ENCODE data around the gene COL11A1. TPM values are rescaled to one million over a fixed set of nuclear protein-coding genes. Genes with fewer than 3 reads are reported as not detected.

The COL11A1 gene
- total RNA-seq, 1 experiment from 2014 or later = 0.05 TPM

DNA sequence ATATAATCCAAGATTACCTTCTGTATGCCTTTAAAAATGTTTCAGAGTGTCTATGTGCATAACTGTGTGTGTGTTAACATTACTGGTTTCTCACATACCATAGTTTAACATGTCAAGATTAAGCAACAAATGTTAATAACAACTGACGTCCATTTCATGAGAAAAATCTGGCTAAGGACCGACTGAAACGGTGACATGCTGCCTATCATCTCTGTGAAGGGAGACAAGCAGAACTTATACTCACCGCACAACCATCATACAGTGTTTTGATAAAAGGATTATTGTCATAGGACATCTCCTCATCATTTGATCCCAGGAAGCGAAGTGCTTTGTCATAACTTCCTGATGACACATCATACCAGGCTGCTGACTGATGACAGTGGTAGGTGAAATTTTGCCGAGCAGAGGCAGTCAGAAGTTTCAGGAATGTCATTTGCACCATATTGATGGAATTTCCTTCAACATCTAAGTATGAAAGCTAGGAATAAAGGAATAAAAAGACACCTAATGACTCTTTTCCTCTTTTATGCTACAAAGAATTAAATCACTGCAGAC, 228.8 kb downstream of the COL11A1 start:
- no peaks in the 10 kb centered on the region for H3K79me2 ChIP-seq (ENCODE audit: insufficient read depth, low read length)
- H3K4me1 ChIP-seq (ENCODE audit: control insufficient read depth in 1 of 2, insufficient read depth in 2 of 2, low read length in 2 of 2) = peaks cover 5 to 15% of the 10 kb centered on the region in 2 experiments; a peak in 2 of 4 replicates
- ChIA-PET CTCF (no interaction called here), RAD21 (ENCODE audit: low non-redundant PET in 1 of 2, low total read pairs in 2 of 2, uncharacterized antibody in 2 of 2, unreplicated experiment in 2 of 2) (no interaction called here), POLR2A (no interaction called here)
- TF ChIP-seq, protein P1, sequence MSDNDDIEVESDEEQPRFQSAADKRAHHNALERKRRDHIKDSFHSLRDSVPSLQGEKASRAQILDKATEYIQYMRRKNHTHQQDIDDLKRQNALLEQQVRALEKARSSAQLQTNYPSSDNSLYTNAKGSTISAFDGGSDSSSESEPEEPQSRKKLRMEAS (IDR thresholded peaks at IDR 0.05) = no peak
- TF ChIP-seq RAD21 (IDR thresholded peaks at IDR 0.05; ENCODE audit: low read depth) (no peak), TCF7L2 (IDR thresholded peaks at IDR 0.05; ENCODE audit: borderline replicate concordance, extremely low read depth, insufficient read depth, insufficient read length) (peak; percentile 73), EZH2phosphoT487 (IDR thresholded peaks at IDR 0.05; ENCODE audit: borderline replicate concordance) (no peak), FOSL1 (IDR thresholded peaks at IDR 0.05; ENCODE audit: low read depth) (peak; percentile 66), SIN3A (IDR thresholded peaks at IDR 0.05; ENCODE audit: low read depth) (peak; percentile 42), CBX3 (IDR thresholded peaks at IDR 0.05; ENCODE audit: low read depth) (no peak), JUND (IDR thresholded peaks at IDR 0.05) (peak; percentile 71), SRF (IDR thresholded peaks at IDR 0.05; ENCODE audit: low read depth) (peak; percentile 35; the same call in 1 of the 2 replicates), SP1 (IDR thresholded peaks at IDR 0.05; ENCODE audit: low read depth) (peak; percentile 68), EGR1 (IDR thresholded peaks at IDR 0.05; ENCODE audit: low read depth) (peak; percentile 22; the same call in 1 of the 2 replicates), CEBPB (IDR thresholded peaks at IDR 0.05; ENCODE audit: low read depth) (peak; percentile 54)
- TF ChIP-seq, protein P2, sequence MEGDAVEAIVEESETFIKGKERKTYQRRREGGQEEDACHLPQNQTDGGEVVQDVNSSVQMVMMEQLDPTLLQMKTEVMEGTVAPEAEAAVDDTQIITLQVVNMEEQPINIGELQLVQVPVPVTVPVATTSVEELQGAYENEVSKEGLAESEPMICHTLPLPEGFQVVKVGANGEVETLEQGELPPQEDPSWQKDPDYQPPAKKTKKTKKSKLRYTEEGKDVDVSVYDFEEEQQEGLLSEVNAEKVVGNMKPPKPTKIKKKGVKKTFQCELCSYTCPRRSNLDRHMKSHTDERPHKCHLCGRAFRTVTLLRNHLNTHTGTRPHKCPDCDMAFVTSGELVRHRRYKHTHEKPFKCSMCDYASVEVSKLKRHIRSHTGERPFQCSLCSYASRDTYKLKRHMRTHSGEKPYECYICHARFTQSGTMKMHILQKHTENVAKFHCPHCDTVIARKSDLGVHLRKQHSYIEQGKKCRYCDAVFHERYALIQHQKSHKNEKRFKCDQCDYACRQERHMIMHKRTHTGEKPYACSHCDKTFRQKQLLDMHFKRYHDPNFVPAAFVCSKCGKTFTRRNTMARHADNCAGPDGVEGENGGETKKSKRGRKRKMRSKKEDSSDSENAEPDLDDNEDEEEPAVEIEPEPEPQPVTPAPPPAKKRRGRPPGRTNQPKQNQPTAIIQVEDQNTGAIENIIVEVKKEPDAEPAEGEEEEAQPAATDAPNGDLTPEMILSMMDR (IDR thresholded peaks at IDR 0.05 in 2 of 3, conservative IDR thresholded peaks at IDR 0.05 in 1 of 3; ENCODE audit: borderline replicate concordance in 1 of 3, insufficient read depth in 1 of 3, low read depth in 2 of 3, low read length in 2 of 3) = no peak
- TF ChIP-seq, protein P3, sequence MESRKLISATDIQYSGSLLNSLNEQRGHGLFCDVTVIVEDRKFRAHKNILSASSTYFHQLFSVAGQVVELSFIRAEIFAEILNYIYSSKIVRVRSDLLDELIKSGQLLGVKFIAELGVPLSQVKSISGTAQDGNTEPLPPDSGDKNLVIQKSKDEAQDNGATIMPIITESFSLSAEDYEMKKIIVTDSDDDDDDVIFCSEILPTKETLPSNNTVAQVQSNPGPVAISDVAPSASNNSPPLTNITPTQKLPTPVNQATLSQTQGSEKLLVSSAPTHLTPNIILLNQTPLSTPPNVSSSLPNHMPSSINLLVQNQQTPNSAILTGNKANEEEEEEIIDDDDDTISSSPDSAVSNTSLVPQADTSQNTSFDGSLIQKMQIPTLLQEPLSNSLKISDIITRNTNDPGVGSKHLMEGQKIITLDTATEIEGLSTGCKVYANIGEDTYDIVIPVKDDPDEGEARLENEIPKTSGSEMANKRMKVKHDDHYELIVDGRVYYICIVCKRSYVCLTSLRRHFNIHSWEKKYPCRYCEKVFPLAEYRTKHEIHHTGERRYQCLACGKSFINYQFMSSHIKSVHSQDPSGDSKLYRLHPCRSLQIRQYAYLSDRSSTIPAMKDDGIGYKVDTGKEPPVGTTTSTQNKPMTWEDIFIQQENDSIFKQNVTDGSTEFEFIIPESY (IDR thresholded peaks at IDR 0.05; ENCODE audit: extremely low read depth, insufficient replicate concordance, low read length) = no peak
- no peak overlapping the region; the same call in 1 of the 2 replicates for H3K27ac ChIP-seq (ENCODE audit: low read depth, low read length)
- DNase-seq (ENCODE audit: low read depth, low spot score) = peak; percentile 71
- intact Hi-C loops (cut with micrococcal nuclease) = no loop called here
- H3K9ac ChIP-seq (ENCODE audit: low read length) = no peak overlapping the region
- no peaks in the 10 kb centered on the region for H3K36me3 ChIP-seq (ENCODE audit: control insufficient read depth in 1 of 2, insufficient read depth in 2 of 2, low read length in 2 of 2)
- H3K9me3 ChIP-seq (ENCODE audit: control insufficient read depth in 1 of 2, insufficient read depth in 1 of 2, low read depth in 1 of 2, low read length in 2 of 2) = no peaks in the 10 kb centered on the region
- no peaks in the 10 kb centered on the region for H4K20me1 ChIP-seq (ENCODE audit: insufficient read depth)
- H2AFZ ChIP-seq (ENCODE audit: low read depth, low read length, poor library complexity, severe bottlenecking) = peak overlapping the region; percentile 41
- ATAC-seq = peak; percentile 92
- peak overlapping the region; percentile 56 for H3K4me2 ChIP-seq (ENCODE audit: low read length)
- H3K27me3 ChIP-seq (ENCODE audit: insufficient read depth, low read length) = no peaks in the 10 kb centered on the region
- BruUV-seq (replicated peaks) = no TSS peak
- no peaks in the 10 kb centered on the region for H3K9me2 ChIP-seq (ENCODE audit: insufficient read depth)
- H3K4me3 ChIP-seq (replicated peaks in 1 of 2; ENCODE audit: low read depth in 1 of 2, low read length in 2 of 2) = no peak overlapping the region; a peak in 1 of 4 replicates
